Measurements from ENCODE around the gene ITGA11.

Gene ITGA11

DNA sequence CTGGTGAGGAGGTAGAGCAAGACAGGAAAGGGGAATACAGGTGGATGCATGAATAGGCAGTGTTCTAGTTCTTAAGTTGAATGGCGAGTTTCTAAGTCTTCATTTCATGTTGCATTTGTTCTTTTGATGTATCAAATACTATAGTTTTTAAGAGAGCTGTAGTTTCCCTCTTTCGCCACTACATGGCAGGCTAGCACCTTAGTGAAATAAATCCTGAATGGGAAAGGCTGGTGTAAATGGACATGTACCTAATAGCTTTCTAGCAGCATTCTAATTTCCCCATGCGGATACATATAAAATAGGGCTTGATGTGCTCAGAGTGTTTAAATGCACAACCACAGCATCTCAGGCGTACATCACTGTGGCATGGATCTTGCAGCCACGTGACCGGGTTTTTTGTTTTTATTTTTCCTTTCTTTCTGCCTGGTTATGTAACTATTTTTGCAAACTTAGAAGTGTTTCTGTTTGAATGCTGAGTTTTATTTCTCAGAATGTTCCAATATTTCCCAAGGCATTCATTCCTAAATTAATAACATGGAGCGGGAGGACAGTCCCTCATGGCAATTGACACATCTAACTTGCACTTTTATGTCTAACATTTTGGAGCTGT is 178.9 kb downstream of the ITGA11 start:
- DNase-seq, result peak; percentile 84

DNA sequence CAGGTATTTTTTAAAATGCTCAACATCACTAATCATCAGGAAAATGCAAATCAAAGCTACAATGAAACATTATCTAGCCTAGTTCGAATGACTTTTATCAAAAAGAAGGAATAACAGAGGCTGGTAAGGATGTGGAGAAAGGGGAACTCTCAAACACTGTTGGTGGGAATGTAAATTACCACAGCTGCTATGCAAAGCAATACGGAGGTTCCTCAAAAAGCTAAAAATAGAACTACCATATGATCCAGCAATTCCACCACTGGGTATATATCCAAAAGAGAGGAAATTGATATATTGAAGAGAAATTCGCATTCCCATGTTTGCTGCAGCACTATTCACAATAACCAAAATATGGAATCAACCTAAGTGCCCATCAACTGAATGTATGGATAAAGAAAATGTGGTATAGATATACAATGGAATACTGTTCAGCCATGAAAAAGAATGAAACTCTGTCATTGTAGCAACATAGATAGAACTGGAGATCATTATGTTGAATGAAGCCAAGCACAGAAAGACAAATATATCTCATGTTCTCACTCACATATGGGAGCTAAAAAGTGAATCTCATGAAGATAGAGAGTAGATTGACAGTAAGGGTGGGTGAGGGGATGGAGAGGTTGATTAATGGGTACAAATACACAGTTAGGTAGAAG is 182.8 kb downstream of the ITGA11 start:
- no peak for DNase-seq
